Caki2 (cell line): Measurements from ENCODE around the gene CASKIN2. TPM values are rescaled to one million over a fixed set of nuclear protein-coding genes. Genes with fewer than 3 reads are reported as not detected.
"Not testable (repeated sequence)": the region's sequence is repeated elsewhere in the genome, so short reads cannot be mapped to it uniquely, and the experiment has no call there.

ENCODE experiments used
- DNase-seq: peaks from one replicate; pipeline ENCODE4 v3.0.0-alpha.2; 2015; ENCODE audit warnings: low read depth
- in situ Hi-C: cut with HindIII; loops from 2 replicates; pipeline ENCODE4 v1.10.0; 2016; ENCODE audit warnings: low sequenced_read_pairs, low pct_unique_long_range_greater_than_20kb, mixed read lengths
- total RNA-seq: library from RNA; depleted of rRNA; stranded (reverse); fragments of >200 nt; shearing (Covaris generic); gene quantifications from 2 replicates; pipeline ENCODE4 v1.2.3, GENCODE V29; 2014; ENCODE audit warnings: low replicate concordance

The CASKIN2 gene
- total RNA-seq, 1 experiment from 2014 or later = 12.9 TPM

- no peak for DNase-seq
- in situ Hi-C loops = no loop called here
Observed at GRCh38 chr17:75485688-75486087, 29.6 kb downstream of the CASKIN2 start.

GRCh38 chr17:75482098-75482942 lies 33.0 kb downstream of the CASKIN2 start:
- in situ Hi-C loops = no loop called here
- DNase-seq = no peak

GRCh38 chr17:75481194-75482068 lies 33.9 kb downstream of the CASKIN2 start:
- DNase-seq = no peak
- in situ Hi-C loops = no loop called here

- DNase-seq = no peak
- in situ Hi-C loops = no loop called here
Observed at GRCh38 chr17:75480281-75480680, 35.1 kb downstream of the CASKIN2 start.

GRCh38 chr17:75478508-75478907 lies 36.8 kb downstream of the CASKIN2 start:
- in situ Hi-C loops = no loop called here

GRCh38 chr17:75477490-75477862 lies 37.9 kb downstream of the CASKIN2 start:
- in situ Hi-C loops, DNase-seq: not testable (repeated sequence)

More at GRCh38 chr17:75478508-75478907, 36.8 kb downstream of the CASKIN2 start:
- no peak for DNase-seq

- DNase-seq = no peak
- in situ Hi-C loops = no loop called here
Observed at GRCh38 chr17:75476752-75477489, 38.4 kb downstream of the CASKIN2 start.

GRCh38 chr17:75476271-75476671 lies 39.1 kb downstream of the CASKIN2 start:
- in situ Hi-C loops = no loop called here
- DNase-seq = no peak

- in situ Hi-C loops = no loop called here
- no peak for DNase-seq
Observed at GRCh38 chr17:75475851-75476250, 39.5 kb downstream of the CASKIN2 start.

GRCh38 chr17:75475144-75475835 lies 40.0 kb downstream of the CASKIN2 start:
- in situ Hi-C loops = no loop called here
- DNase-seq = no peak

- DNase-seq = no peak
- in situ Hi-C loops = no loop called here
Observed at GRCh38 chr17:75474736-75475135, 40.6 kb downstream of the CASKIN2 start.

- in situ Hi-C loops = no loop called here
- no peak for DNase-seq
Observed at GRCh38 chr17:75473246-75473645, 42.1 kb downstream of the CASKIN2 start.

GRCh38 chr17:75472119-75472518 lies 43.2 kb downstream of the CASKIN2 start:
- in situ Hi-C loops = no loop called here
- DNase-seq = no peak

- no peak for DNase-seq
- in situ Hi-C loops = no loop called here
Observed at GRCh38 chr17:75471207-75471606, 44.1 kb downstream of the CASKIN2 start.

- DNase-seq = no peak
- in situ Hi-C loops = no loop called here
Observed at GRCh38 chr17:75468779-75469373, 46.5 kb downstream of the CASKIN2 start.

- in situ Hi-C loops = no loop called here
- DNase-seq = no peak
Observed at GRCh38 chr17:75468291-75468754, 47.0 kb downstream of the CASKIN2 start.

- in situ Hi-C loops = no loop called here
- DNase-seq = no peak
Observed at GRCh38 chr17:75465039-75465438, 50.3 kb downstream of the CASKIN2 start.

GRCh38 chr17:75463603-75464002 lies 51.7 kb downstream of the CASKIN2 start:
- no peak for DNase-seq
- in situ Hi-C loops = no loop called here
